ENCODE data around the gene TMEM255A. TPM values are rescaled to one million over a fixed set of nuclear protein-coding genes. Genes with fewer than 3 reads are reported as not detected.

The TMEM255A gene
- polyA plus RNA-seq, 1 donor (not counting 4 experiments of a cell fraction or from before 2014, with no cell fraction given): 0.03 TPM

GRCh38 chrX:120274958-120275357, 36.3 kb downstream of the TMEM255A start:
- H2AFZ ChIP-seq (ENCODE audit: control insufficient read depth, low read length): no peak overlapping the region
- no peak for FAIRE-seq
- no peaks in the 10 kb centered on the region for H3K9me3 ChIP-seq (ENCODE audit: control insufficient read depth, low read depth, low read length)
- H3K4me1 ChIP-seq (ENCODE audit: control insufficient read depth, extremely low read depth, insufficient read depth, low read length): no peaks in the 10 kb centered on the region
- H4K20me1 ChIP-seq (ENCODE audit: control insufficient read depth, extremely low read depth, insufficient read depth, low read length): no peaks in the 10 kb centered on the region
- H3K4me3 ChIP-seq (ENCODE audit: control insufficient read depth in 2 of 3, extremely low read depth in 1 of 3, insufficient read depth in 2 of 3, low read depth in 1 of 3, low read length in 3 of 3): no peak overlapping the region
- H3K36me3 ChIP-seq (ENCODE audit: control insufficient read depth in 2 of 2, extremely low read depth in 1 of 2, insufficient read depth in 2 of 2, low read length in 2 of 2): no peaks in the 10 kb centered on the region
- H3K4me2 ChIP-seq (ENCODE audit: control insufficient read depth, extremely low read depth, insufficient read depth, low read depth, low read length): no peak overlapping the region
- dilution Hi-C loops (cut with MboI; ENCODE audit: extremely low pct_ligation_motif_present, low sequenced_read_pairs): no loop called here
- no peaks in the 10 kb centered on the region for H3K27me3 ChIP-seq (ENCODE audit: control insufficient read depth, extremely low read depth, insufficient read depth, low read length)
- H3K9ac ChIP-seq (ENCODE audit: control insufficient read depth, extremely low read depth, insufficient read depth, low read length): no peak overlapping the region
- H3K27ac ChIP-seq (ENCODE audit: control insufficient read depth, insufficient read depth, low read length): no peak overlapping the region
- DNase-seq (ENCODE audit: low read depth, low spot score): no peak
- TF ChIP-seq CTCF (optimal IDR thresholded peaks at IDR 0.05 in 1 of 3, IDR thresholded peaks at IDR 0.05 in 1 of 3, conservative IDR thresholded peaks at IDR 0.05 in 1 of 3; ENCODE audit: extremely low read depth in 1 of 3, insufficient read depth in 2 of 3, low read length in 3 of 3): no peak
- no peak for TF ChIP-seq EZH2 (IDR thresholded peaks at IDR 0.05; ENCODE audit: low read length)
- no peaks in the 10 kb centered on the region for H3K9me1 ChIP-seq (ENCODE audit: control insufficient read depth, extremely low read depth, insufficient read depth, low read length)
- H3K79me2 ChIP-seq (ENCODE audit: control insufficient read depth, insufficient read depth, low read length): no peaks in the 10 kb centered on the region

- Histone ChIP-seq H3K27ac (ENCODE audit: control insufficient read depth, insufficient read depth, low read length) (no peak overlapping the region), H3K4me1 (ENCODE audit: control insufficient read depth, extremely low read depth, insufficient read depth, low read length) (peaks cover 5% of the 10 kb centered on the region), H4K20me1 (ENCODE audit: control insufficient read depth, extremely low read depth, insufficient read depth, low read length) (no peaks in the 10 kb centered on the region), H3K36me3 (ENCODE audit: control insufficient read depth in 2 of 2, extremely low read depth in 1 of 2, insufficient read depth in 2 of 2, low read length in 2 of 2) (no peaks in the 10 kb centered on the region), H3K4me2 (ENCODE audit: control insufficient read depth, extremely low read depth, insufficient read depth, low read depth, low read length) (no peak overlapping the region), H3K9ac (ENCODE audit: control insufficient read depth, extremely low read depth, insufficient read depth, low read length) (no peak overlapping the region), H3K4me3 (ENCODE audit: control insufficient read depth in 2 of 3, extremely low read depth in 1 of 3, insufficient read depth in 2 of 3, low read depth in 1 of 3, low read length in 3 of 3) (no peak overlapping the region), H3K9me3 (ENCODE audit: control insufficient read depth, low read depth, low read length) (no peaks in the 10 kb centered on the region), H2AFZ (ENCODE audit: control insufficient read depth, low read length) (no peak overlapping the region), H3K79me2 (ENCODE audit: control insufficient read depth, insufficient read depth, low read length) (no peaks in the 10 kb centered on the region), H3K9me1 (ENCODE audit: control insufficient read depth, extremely low read depth, insufficient read depth, low read length) (no peaks in the 10 kb centered on the region), H3K27me3 (ENCODE audit: control insufficient read depth, extremely low read depth, insufficient read depth, low read length) (no peaks in the 10 kb centered on the region)
- dilution Hi-C loops (cut with MboI; ENCODE audit: extremely low pct_ligation_motif_present, low sequenced_read_pairs): no loop called here
- TF ChIP-seq CTCF (optimal IDR thresholded peaks at IDR 0.05 in 1 of 3, IDR thresholded peaks at IDR 0.05 in 1 of 3, conservative IDR thresholded peaks at IDR 0.05 in 1 of 3; ENCODE audit: extremely low read depth in 1 of 3, insufficient read depth in 2 of 3, low read length in 3 of 3) (no peak), EZH2 (IDR thresholded peaks at IDR 0.05; ENCODE audit: low read length) (no peak)
- DNase-seq (ENCODE audit: low read depth, low spot score) (no peak), FAIRE-seq (no peak)
These were observed 37.1 kb downstream of the TMEM255A start for GRCh38 chrX:120274145-120274544.

Measured in keratinocyte (primary cell).